Stimulated activated CD4-positive, alpha-beta T cell treated with anti-CD3 and anti-CD28 coated beads, Interleukin-12 subunit alpha, Interleukin-12 subunit beta, amount 100 ng/mL, for 24 hours (primary cell): Measurements from ENCODE around the gene LSP1.

Source experiments
- DNase-seq, 2 experiments: peaks; one replicate each; pipeline ENCODE4 v3.0.0-alpha.2; 2020; ENCODE audit warnings: low read depth in 2 of 2

LSP1 gene

DNA sequence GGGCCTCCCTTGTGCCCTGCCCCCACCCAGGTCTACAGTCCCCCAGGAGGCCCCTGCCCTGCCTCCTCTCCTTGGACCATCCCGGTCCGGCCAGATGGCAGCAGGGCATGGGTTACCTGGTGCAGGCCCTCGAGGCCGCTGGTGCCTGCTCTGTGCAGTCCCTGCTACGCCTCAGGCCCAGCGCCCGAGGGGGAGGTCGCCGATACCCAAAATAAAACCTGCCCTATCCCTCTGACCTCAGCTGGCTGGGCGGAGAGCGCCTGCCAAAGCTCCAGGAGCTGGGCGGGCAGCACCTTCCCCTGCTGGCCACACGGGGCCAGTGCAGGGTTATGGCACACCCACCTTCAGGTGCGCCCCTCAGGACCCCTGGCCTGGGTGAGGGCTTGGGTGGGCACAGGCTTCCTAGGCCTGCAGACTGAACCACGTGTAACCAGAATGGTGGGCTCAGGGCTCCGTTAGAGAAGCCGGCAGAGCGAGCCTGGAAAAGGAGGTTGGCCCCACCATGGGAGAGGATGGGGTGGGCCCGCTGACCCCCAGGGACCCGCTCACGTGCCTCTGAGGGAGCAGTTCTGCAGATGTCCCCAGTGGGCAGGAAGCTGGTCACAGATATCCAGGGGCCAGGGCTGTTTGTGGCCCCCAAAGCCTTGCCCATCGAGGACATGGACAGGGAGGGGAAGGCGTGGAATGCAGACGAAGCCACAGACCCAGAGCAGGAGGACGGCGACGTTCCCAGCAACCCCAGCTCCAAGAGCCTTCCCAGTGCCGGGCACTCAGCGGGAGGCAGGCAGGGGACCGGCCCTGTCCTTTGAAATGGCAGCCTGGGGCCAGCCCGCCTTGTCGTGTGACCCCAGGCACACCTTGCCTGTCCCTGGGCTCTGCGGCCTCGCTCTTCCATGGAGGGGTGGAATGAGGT lies 64.9 kb downstream of the LSP1 start:
- DNase-seq, result no peak

DNA sequence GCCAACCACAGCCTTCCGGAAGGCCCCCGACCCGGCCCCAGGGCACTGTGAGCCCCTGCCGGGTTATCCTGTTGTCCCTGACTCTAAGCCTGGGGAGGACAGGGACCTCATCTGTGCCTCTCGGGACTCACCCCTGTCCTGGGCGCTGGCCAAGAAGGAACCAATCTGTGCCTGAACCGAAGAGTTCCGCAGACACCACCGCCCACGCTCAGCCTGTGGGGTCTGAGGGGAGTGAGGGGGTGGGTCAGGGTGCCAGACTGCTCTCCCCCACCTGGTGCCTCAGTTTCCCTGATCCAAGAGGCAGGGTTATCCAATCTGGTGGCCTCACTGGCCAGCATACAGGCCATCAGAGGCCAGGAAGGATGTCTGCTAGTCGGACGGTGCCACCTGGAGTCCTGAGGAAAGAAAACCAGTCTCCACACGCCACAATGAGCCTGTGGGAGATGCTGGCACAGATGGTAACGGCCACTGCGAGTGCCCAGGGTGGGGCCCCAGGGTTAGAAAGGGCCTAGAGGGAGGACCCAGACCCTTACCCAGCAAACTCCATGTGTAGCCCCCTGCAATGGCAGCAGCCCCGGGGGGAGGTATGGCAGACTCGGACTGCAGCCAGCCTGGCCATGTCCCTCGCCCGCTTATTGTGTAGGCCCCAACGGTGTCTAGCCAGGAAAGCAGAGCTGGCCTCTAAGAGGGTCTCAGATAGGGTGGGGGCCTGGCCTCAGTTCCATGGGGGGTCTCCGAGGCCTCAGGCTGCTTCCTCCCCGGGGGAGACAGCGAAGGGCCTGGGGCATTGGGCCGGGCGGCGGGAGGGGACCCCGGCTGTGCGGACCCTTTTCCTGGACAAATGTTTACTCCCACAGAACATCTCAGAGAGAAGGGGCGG lies 65.8 kb downstream of the LSP1 start:
- DNase-seq, result no peak

DNA sequence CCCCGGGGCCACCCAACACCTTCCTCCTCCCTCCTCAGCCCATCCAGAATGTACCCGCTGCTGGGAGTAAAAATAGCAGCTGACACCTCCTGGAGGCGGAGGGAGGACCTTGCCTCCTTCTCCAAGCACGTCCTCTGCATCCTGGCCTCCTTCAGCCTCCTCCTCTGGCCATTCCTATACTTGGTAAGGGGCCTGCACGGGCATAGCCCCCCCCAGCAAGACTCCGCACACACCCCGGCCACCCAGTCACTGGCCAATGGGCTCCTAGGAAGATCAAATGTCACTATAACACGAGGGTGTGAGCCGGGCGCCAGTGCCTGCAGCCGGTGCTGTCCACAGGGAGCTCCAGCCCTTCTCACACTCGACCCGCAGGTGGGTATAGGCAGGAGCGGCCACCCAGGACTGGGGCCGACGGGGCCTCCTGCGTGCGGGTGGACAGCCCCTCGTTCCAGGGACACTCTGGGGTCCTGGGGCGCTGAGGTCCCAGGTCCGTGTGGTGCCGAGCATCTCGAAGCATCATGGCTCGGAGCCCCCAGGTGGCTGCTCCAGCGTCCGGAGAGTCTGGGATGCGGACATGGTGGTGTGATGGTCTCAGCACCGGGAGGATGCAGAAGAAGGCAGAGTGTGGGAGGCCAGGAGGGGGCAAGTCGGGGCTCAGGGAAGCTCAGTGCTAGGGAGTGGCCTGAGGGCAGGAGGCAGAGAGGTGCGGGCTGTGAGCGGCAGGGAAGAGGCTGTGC lies 66.7 kb downstream of the LSP1 start, which contains the start of gene TNNT3:
Gene TNNT3, plus strand, starts transcription at position 313 of the 737 bp plus-strand sequence. CDS start 3,172 bp downstream, outside the sequence.
- DNase-seq, result no peak

DNA sequence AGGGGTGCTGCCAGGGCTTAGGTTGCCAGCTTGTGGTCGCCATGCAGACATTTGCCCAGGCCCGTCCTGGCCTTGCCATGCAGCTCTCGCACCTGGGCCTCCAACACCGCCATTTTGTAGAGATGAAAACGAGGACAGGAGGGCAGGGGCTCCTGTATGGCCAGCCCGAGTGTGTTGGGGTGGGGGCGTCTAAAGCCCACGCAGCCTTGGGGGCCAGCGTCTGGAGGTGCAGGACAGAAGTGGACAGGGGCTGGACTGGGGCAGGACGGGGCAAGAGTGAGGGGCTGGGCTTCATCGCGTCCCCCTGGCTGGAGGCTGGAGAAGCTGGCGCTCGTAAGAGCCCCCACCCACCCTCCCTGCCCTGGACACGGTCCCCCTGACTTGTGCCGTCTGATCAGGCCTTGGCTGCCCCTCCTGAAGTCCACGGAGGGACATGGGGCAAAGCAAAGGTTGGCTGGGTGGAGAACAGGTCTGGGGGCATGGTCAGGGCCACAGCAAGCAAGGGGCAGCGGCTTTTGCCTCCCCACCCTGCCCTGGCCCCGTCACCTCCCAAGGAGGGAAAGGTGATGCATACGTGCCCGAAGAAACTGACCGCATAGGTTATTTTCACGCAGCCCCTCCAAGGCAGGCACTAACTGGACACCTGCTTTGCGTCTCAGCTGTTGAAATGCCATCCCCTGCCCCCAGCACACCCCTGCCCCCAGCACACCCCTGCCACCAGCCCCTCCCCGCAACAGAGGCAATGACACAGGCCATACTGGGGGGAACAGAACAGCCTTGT lies 67.4 kb downstream of the LSP1 start:
- DNase-seq, result no peak

DNA sequence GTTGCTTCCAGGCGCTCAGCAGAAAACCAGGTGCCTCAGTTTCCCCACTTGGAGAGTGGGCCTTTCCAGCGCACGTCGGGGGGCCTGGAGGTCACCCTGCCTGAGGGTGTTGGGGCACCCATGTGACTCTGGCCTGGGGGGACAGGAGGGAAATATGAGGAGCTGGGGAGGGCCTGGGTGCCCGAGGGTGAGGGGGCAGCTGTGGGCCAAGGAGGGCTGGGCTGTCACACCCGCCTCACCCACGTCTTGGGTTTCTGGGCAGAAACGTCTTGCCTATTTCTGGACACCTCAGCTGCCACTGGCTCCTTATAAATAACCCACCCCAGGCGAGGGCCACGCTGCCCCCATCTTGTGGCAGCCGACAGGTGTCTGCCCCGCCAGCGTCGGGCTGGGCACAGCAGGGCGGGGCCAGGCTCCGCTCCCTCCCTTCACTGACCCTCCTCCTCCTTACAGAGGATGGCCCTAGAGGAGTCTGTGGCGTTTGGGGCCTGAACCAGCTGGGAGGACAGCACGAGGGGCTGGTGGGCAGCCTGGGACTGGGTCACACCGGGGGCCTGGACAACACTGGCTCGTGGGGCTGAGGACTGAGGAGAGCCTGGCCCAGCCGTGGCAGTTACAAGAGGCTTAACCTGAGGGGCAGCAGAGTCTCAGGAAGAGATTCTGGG lies 68.2 kb downstream of the LSP1 start:
- DNase-seq, result no peak

- DNase-seq, result no peak
Measured at GRCh38 chr11:1921574-1922141, 68.8 kb downstream of the LSP1 start.

- no peak for DNase-seq
Measured at GRCh38 chr11:1922481-1923081, 69.7 kb downstream of the LSP1 start.

- DNase-seq, result no peak
Measured at GRCh38 chr11:1923201-1923956, 70.5 kb downstream of the LSP1 start.

DNA sequence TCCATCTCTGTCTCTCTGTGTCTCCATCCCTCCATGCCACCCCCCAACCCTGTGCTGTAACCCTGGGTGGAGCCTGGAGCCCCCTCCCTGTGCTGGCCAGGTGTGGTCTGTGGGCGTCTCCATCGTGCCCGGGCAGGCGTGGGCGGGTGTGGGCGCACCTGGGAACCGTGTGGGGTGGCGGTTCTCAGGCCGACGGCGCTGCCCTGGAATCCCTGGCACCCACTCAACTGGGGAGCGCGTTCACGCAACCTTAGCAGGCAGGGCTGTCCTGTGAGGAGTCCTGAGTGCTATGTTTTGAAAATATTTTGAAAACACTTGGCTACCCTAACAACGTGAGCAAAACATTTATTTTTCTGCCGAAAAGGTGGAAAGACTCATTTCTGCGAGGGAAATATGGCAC lies 71.3 kb downstream of the LSP1 start:
- DNase-seq, result no peak

DNA sequence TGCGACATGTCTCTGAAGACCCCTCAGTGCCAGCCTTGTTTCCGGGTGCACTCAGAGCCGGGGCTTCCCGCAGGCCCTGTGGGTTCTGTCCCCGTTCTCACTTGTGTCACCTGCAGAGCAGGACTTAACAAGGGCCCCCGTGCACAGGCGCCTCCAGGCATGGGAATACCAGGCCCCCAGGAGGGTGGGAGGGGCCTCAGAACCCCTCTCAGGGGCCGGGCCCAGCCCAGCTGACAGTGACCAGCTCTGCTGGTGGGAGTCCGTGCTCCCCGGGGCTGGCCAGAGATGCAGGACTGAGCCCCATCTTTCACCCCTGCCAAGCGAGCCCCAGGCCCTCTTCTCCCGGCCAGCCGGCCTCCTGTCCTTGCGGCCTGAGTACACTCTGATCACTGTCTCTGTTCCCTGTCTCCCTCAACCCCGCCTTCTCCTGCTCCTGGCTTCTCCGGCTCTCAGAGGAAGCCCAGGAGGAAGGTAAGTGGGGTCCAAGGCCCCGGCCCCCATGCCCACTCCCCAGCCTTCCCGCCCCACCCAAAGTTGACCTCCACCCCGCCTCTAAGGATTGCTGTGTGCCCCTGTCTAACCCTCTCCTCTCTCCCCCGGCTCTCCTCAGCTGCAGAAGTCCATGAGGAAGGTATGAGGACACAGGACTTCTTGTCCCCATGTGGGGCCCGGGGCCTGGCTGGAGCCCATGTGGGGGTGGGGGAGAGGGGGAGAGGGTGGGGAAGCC lies 71.9 kb downstream of the LSP1 start:
- DNase-seq, result no peak

DNA sequence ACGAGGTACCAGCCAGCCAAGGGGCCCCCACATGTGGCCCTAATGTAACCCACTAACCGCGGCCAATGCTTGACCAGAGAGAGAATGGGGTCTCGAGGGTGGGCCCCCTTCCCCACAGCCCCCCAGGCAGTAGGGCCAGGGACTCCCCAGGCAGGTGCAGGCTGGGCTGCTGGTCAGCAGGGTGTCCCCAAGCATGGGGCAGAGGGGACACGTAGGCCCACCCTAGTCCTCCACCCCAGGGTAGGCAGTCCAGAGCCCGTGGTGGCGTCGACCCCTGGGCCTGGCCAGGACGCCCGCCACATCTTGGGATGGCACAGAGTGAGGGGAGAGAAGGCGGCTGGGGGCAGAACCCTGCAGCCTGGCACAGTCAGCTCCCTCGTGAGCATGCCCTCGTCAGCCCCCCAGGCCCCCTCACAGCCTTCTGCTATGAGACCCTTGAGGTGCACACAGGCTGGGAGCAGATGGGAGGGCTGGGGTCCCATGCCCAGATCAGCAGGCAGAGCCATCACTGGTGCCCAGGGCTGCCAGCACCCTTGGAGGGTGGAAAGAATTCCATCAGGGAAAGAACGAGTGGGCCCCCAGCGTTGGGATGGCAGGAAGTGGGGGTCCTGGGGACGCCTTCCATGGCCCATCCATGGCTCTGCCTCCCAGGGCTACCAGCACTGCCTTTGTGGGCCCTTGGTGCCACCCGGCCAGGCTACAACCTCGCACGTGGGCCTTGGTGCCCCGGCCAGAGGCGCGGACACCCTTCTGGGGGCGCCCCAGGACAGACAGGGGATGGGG lies 72.7 kb downstream of the LSP1 start:
- DNase-seq, result no peak

DNA sequence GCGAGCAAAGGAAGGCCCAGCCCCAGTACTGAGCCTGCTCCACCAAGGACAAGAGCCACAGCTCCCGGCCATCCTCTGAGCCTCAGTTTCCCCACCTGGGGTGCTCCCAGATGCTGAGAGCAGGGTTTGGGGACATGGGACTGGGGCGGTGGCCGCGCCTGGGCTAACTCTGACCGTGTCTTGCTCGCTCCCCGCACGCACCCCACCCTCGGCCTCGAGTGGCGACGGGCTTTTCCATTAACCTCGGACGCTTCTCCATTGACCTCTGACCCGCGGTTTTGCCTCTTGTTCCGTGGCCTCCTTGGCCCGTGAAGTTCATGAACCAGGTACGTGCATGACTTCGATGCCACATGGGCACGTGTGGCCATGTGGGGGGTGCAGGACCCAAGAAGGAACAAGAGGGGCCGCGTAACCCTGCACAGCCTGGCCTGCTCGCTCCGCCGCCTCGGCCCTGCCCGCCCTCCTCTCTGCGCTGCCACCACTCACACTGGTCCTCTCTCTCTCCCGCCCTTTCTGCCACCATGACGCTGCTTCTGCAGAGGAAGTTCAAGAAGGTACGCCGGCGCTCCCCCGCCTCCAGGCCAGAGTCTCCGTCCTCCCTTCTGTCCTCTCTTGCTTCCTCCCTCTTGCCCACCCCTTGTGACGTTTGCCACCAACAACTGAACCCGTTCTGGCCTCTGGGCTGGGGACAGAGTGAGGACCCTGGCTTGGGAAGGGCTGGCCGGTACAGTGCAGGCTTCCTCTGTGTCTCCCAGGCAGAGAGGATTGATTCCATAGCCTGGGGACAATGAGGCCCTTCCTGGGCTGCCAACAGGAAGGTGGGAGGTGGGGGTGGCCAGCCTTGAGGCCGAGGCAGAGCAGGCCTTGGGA lies 73.5 kb downstream of the LSP1 start:
- no peak for DNase-seq

GRCh38 chr11:1927026-1927847 lies 74.4 kb downstream of the LSP1 start:
- no peak for DNase-seq

- no peak for DNase-seq
Measured at GRCh38 chr11:1927848-1928469, 75.1 kb downstream of the LSP1 start.

- DNase-seq, result no peak
Measured at GRCh38 chr11:1928470-1928890, 75.6 kb downstream of the LSP1 start.
